ENCODE data around the gene DOCK9.

The DOCK9 gene, protein sequence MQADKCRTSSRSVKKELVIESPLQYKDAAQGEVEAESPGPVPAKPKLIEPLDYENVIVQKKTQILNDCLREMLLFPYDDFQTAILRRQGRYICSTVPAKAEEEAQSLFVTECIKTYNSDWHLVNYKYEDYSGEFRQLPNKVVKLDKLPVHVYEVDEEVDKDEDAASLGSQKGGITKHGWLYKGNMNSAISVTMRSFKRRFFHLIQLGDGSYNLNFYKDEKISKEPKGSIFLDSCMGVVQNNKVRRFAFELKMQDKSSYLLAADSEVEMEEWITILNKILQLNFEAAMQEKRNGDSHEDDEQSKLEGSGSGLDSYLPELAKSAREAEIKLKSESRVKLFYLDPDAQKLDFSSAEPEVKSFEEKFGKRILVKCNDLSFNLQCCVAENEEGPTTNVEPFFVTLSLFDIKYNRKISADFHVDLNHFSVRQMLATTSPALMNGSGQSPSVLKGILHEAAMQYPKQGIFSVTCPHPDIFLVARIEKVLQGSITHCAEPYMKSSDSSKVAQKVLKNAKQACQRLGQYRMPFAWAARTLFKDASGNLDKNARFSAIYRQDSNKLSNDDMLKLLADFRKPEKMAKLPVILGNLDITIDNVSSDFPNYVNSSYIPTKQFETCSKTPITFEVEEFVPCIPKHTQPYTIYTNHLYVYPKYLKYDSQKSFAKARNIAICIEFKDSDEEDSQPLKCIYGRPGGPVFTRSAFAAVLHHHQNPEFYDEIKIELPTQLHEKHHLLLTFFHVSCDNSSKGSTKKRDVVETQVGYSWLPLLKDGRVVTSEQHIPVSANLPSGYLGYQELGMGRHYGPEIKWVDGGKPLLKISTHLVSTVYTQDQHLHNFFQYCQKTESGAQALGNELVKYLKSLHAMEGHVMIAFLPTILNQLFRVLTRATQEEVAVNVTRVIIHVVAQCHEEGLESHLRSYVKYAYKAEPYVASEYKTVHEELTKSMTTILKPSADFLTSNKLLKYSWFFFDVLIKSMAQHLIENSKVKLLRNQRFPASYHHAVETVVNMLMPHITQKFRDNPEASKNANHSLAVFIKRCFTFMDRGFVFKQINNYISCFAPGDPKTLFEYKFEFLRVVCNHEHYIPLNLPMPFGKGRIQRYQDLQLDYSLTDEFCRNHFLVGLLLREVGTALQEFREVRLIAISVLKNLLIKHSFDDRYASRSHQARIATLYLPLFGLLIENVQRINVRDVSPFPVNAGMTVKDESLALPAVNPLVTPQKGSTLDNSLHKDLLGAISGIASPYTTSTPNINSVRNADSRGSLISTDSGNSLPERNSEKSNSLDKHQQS (N-terminal part only)

DNA sequence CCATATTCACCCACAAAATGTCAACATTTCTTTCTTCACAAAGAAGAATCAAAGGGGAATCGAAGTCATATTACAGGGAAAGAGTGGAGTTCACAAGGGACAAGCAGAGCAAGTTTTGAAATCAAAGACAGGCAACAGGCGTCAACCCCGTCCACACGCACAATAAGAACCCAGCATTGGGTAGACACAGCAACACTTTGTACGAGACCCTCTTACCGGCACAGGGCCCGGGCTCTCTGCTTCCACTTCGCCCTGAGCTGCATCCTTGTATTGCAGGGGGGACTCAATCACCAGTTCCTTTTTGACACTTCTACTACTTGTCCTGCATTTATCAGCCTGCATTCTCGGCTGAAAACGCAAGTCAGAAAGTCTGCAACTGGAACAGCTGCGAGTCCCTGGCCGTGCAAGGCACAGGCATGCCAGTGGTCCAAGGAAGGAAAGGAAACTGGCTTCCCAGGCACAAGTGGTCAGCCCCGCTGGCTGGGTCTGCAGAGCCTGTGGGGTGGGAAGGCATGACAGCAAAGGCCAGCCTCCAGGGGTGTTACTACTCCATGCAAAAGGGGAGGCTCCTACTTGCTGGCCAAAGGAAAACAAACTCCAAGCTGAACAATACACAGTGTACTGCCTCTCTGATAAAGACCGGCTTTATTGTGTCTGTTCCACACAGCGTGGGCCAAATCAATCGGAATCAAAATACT, at the start of gene DOCK9:
Gene DOCK9, minus strand, starts transcription at position 497 of the 698 bp plus-strand sequence. Its CDS starts 155 bp downstream, at position 342.
- DNase-seq: peak; percentile 73

DNA sequence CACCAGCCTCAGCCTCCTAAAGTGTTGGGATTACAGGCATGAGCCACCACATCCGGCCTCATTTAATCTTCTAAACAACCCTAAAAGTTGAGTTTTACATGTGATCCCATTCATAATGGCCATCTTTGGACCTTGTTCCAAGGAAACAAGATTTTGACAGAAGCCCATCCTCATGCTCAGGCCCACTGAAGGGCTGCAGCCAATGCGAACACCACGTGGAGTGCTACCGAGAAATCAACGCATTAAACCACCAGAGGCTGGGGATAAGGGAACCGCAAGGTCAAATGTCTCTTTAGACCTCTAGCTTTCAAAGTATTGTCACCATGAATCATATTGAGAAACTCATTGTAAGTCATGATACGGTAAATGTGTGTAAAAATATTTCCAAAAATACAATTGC, 49.4 kb upstream of the DOCK9 start:
- no peak for DNase-seq

DNA sequence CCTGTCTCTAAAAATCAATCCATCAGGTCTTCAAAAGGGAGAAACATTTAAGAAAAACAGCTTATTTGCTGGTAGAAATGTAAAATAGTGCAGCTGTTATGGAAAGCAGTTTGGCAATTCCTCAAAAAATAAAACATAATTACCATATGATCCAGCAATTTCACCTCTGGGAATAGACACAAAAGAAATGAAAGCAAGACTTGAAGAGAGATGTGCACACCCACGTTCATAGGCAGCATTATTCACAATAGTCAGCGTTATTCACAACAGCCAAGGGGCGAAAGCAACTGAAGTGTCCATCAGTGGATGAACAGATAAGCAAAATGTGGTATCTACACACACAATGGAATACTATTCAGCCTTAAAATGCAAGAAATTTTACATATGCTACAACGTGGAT, 45.1 kb upstream of the DOCK9 start:
- no peak for DNase-seq

DNA sequence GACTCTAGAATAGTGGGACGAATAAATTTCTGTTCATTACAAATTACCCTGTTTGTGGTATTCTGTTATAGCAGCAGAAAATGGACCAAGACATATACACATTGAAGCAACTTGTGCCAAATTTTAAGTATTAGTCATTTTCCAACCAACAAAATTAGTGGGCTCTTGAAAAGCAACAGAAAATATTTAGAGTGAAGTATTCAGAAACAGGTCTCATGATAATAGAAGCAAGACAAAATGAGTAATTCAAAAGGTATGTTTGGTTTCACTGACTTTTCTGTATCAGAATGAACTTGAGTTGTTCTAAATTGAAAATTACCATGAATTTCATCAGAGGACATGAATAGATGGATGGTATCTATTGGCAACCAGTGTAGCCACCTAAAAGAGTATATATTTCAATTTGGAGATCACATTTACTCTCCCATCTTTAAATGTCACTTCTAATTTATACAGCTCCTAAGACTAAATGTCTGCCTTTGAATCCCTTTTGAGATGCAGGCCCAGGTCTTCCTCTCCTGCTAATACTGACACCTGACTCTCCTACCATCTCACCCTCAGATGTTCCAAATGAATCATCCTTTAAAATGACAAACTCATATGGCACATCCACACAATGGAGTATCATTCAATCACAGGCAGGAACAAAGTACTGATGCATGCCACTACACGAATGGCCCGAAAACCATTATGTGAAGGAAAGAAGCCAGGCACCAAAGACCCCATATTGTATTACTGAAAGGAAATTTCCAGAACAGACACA, 40.7 kb upstream of the DOCK9 start:
- DNase-seq: peak; percentile 63

DNA sequence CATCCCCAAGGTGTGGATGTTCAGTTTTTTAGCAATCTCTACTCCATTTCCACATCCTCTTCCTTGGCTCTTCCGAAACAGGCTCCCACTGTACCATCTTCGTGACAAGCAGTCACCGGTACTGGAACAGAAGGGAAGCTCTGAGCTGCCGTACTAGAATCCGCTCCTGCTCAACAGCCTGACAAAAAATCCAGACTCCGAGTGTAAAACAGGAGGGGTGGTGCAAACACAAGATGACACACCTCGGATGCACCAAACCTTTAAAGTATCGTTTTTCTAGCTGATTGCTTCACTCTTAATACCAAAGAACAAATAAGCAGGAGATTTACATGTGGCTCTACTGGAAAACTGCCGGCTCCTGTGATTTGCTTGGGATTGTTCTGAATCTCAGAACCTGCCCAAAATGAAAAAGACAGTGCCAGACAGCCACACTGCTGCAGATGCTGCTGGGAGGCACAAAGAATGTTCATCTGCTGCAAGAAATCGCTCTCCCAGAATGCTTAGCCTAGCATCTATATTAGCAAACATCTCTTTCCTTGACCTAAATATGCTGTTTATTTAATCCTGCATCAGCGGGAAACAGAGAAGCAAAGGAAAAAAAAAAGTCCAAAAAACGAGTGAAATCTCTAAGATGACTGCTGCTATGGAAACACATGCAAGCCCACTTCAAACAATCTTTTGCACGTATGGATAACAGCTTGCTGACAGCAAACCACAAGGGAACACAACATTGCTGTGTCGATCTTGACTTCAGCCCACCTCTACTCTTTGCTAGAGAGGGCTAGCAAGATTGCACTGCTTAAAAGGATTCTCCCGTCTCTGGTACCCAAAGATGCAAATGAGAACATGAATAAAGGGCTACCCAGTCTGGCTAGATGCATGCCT, 38.0 kb upstream of the DOCK9 start:
- no peak for DNase-seq

DNA sequence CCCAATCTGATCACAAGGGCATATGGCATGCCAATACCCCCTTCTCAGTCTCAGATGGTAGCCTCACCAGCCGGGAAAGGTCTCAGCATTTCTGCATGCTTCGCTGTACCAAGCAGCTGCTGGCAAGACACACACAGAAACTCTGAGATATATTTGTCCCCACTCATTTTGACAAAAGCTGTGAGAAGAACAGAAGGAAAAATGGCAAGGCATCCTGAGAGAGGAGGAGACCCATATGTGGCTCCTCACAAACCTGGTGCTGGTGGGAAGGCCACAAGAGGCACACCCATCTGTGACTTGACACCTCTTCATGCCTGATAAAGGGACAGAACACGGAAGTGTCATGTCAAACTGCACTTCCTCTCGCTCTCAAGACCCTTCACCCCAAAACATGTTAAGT, 36.7 kb upstream of the DOCK9 start:
- no peak for DNase-seq

DNA sequence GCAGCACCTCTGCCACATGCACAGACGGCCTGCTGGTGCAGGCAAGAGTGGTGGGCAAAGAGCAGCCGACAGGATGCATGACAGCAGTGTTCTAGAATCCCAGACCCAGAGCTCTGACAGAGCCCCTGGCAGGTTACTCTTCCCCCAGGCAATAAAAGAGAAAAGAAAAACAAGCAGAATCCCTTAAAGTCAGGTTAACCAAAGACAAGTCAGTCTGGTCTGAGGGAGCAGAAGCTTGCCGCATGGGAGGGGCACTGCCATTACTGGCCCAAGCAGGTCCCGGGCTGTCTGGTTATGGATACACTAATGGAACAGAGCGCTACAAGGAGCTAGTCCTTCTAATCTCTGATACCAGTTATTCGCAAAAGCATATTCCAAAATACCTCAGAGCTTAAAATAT, 36.1 kb upstream of the DOCK9 start:
- no peak for DNase-seq

DNA sequence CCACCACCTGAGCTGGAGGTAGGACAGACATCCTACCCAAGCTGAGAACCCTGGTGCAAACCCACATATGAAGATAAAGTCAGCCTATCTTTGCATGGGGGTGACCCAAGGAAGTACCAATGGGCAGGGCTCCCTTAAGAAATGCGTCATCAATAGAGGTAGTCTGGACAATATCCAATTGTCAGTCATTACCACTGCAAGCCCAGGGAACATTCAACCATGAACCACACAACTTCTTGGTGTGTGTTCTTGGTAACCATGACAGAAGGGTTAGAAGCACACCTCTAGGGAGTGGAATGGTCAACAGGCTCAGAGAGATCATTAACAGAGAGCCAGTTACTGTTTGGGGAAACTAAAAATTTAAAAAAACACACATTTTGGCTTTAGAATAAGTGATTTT, 34.7 kb upstream of the DOCK9 start:
- no peak for DNase-seq

DNA sequence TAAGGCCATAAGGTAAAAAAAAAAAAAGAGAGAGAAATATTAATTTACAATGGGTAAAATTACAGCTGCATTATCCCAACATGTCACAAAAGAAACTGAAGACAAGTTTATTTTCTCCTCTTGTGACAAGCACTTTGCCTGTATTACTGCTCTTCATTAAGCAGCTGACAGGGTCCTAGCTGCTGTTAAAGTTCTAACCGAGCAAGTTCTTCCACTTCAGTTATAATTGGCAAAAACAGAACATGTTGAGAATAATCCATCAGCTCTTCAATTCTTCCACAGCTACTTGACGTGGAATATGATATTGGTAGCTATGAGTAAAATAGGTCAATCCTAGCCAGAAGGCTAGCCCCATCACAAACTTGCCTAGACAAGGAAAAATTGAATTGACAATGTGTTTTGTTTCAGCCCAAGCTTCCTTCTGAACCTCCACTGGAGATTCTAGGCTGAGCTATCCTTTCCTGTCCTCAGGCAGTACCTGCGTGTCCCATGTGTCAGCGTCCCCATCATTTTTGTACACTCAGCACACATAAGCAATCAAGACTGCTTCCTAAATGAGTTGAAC, 32.2 kb upstream of the DOCK9 start:
- DNase-seq: no peak

DNA sequence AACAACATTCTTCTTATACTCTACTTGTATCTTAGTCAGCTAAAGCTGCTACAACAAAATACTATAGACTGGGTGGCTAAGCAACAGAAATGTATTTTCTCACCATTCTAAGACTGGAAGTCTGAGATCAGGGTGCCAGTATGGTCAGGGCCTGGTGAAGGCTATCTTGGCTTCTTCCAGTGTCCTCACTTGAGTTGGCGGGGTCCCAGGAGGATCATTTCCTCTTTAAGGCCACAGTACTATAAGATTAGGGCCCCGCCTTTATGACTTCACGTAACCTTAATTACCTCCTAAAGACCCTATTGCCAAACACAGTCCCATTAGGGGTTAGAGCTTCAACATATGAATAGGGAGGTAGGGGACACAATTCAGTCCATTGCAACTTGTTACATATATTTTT, 30.7 kb upstream of the DOCK9 start:
- no peak for DNase-seq

DNA sequence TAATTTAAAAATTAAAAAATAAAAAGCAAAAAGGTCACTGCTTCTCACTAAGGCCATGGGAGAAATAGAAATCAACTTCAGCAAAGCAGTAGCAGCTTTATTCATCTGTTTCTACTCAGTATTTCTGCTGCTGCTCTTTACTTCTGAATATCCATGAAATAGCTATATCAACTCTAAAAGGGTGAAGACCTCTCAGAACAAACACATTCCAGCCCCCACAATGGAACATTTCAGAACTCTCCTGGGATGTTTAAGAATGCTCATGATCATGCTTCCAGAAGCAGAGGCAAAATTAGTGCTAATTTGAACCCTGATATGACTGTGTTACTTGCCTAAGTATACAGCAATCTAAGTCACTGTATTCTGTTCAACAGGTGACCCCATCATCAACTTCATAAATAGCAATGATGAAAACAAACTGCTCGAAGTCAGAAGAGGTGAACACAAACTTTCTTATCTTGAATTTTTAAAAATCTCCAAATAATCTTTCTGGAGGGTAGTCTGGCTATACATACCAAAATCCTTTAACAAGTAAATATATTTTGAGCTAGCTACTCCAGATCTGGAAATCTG, 29.6 kb upstream of the DOCK9 start:
- DNase-seq: no peak

DNA sequence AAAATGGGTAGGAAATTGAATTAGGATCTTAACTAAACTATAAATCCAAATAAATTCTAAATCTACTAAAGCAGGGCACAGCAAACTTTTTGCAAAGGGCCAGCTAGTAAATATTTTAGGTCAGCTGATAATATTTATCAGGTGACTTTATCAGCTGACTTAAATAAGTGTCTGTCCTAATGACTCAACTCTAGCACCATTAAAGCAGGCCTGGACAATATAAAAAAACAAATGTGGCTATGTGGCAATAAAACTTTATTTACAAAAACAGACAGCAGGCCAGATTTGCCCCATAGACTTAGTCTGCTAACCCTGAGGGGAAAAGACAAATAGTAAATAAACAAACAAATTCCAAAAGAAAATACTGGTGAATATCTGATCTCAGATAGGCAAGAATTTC, 27.7 kb upstream of the DOCK9 start:
- no peak for DNase-seq

DNA sequence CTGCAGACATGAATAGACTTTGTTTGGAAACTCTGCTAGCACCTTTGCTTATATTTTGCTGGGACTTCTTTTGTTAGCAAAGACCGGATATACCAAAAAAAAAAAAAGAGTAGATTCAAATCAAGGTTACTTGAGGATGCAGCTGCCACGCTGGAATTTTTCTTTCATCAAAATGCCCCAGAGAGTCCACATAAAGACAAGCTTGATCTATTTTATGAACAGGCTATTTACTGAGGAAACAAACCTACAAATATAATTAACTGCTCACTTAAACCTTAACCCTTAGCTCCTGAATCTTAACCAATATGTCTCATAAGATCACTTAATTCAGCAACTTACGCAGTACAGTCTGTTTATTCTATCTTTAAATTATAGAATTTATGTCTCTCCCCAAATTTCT, 27.1 kb upstream of the DOCK9 start:
- no peak for DNase-seq

DNA sequence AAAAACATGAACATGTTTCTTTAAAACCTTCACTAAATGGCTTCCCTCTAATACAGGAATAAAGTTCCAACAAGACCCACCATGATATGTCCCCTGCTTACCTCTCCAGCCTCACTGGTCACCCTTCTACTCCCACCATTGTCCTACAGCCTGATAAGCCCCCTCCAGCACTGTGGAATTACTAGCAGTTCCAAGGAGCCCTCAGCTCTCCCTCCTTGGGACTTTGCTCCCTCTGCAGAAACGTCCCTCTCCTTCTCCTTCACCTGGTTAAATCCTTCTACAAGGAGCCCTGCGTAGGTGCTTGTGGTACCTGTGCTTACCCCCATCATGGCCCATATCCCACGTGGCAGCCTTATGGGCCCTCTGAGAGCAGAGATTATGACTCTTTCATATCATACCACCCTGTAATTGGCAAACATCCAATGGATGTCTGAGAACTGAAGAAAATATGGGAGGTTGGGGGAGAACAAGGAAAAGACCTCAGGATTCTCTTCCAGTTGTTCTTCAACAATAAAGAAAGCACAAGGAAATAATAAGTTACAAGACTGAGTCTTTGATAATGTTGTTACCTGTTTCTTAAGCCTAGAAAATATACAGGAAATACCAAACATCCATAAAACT, 26.1 kb upstream of the DOCK9 start:
- DNase-seq: no peak

DNA sequence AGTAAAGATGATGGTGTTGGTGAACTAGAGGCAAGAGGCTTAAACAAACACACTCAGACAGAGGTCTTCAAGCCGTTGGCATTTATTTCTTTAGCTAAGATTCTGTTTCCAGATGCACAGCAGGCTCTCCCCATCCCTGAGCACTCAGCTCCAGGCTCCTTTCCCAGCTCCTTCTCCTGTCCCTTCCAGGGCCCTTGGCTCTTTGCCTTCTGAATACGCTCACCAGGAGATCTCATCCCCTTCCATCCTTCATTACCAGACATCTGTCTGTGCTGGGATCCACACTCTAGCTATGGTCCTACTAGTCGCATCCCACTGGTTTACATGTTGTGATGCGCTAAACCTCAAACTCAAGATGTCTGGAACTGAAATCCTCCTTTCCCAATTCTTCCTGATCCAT, 25.3 kb upstream of the DOCK9 start:
- DNase-seq: no peak

DNA sequence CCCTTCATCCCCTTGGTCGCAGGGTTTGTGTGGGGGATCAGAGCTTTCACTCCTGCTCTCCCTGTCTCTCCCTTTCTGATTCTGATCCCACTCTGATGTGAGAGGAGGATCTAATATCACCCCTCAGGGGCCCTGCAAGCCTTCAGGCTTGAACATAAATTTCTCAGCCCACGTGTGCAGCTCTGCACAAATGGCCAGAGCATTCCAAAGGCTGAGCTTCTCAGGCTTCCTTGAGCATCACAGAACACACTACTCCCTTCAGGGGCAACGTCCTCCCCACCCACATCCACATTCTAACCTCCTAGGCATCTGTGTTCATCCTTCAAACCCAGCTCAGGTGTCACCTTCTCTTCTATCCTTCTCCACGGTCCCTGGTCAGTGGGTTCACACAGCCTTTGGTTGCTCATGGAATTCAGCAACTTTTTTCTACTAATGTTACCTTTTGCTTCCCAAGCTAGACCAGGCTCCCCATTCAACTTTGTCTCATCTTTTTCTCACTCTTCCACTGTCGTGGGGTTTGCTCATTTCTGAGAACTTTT, 24.4 kb upstream of the DOCK9 start:
- no peak for DNase-seq

DNA sequence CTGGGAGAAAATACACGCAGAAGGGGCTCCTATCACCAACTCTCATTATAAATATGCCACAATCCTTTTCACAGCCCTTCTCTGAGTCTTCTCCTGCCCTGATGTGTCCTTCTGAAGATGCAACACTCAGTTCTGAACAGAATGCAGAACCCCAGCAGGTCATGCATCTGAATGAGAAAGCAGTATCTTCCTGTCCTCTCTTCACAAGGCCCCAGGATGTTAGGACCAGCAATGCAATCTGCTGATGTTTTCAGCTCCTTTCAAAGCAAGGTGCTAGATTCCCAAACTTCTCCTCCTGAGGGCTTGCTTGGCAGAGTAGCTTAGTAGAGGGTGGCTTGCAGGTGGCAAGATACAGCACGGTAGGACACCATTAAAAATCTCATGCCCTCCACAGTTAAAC, 22.3 kb upstream of the DOCK9 start:
- no peak for DNase-seq

DNA sequence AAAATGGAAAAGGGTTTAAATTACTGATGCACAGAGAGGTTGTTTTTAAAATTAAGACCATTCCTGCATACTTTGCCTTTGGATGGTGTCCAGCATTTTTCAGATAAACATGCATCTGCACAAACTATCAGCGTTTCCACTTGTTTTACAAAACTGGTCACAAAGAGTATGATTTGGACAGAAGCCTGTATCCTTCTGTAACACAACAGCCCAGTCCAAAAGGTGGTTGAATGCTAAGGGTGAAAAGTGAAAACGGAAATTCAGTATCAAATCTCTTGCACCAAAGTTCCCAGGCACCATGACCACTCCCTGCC, 21.7 kb upstream of the DOCK9 start:
- no peak for DNase-seq

DNA sequence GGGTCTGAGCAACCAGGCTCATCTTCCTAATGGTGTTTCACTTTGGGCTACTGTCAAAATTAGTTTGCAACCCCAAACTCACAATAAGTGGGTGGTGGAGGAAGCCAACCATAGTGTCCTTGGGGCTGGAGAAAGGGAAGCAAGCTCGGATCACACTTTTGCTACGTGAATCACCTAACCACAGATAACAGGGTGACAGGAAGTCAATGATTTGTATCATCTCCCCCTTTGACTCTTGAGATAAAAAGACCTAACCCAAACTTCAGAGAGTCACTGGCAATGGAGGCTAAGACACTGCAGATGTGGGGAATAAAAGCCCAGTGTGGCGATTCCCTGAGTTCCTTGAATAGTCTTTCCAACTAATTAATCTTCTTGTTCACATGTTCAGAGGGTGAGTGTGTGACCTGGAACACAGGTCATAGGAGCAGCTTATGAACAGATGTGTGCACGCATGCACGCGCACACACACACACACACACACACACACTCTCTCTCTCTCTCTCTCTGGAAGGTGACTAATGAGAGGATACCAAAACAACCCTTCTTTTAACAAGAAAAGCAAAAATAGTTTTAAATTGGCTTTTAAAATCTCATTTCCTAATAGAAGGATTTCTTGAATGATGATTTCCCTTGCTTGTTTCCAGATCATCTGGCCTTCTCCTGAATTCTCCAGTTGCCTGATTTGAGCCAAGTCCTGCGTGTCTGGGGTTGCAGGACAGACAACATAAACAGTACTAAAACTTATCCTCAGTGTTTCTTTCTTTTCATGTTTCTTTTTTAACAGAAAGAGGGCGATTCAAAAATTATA, 21.2 kb upstream of the DOCK9 start:
- peak; percentile 44 for DNase-seq
